OCI-LY1 (cell line): ENCODE data around the gene ATXN1.

Experiments used
- H2AFZ ChIP-seq: fragments of 200-600 bp; sonication (generic), shearing (Covaris generic); 2 replicates; pipeline ENCODE4 v1.6.0; 2014; ENCODE audit warnings: antibody characterized with exemption, mild to moderate bottlenecking, low read length
- H3F3A ChIP-seq: fragments of 200-600 bp; sonication (generic), shearing (Covaris generic); 2 replicates; pipeline ENCODE4 v1.6.0; 2014; ENCODE audit warnings: mild to moderate bottlenecking, antibody characterized with exemption, low read length, moderate library complexity; ENCODE audit not compliant: insufficient read depth
- H3K27ac ChIP-seq: fragments of 200-600 bp; sonication (generic); 2 replicates; pipeline ENCODE4 v1.5.1; 2014; ENCODE audit warnings: low read length, mixed run types, mild to moderate bottlenecking, low read depth; ENCODE audit not compliant: poor library complexity, severe bottlenecking
- H3K27me3 ChIP-seq: fragments of 200-600 bp; sonication (generic); 2 replicates; pipeline ENCODE4 v1.6.0; 2014; ENCODE audit warnings: antibody characterized with exemption, mild to moderate bottlenecking, low read length, moderate library complexity; ENCODE audit not compliant: insufficient read depth
- H3K36me3 ChIP-seq: fragments of 200-600 bp; sonication (generic); 2 replicates; pipeline ENCODE4 v1.6.1; 2014; ENCODE audit warnings: mild to moderate bottlenecking, antibody characterized with exemption, low read length, moderate library complexity, mixed read lengths; ENCODE audit not compliant: insufficient read depth
- H3K4me1 ChIP-seq: fragments of 200-600 bp; sonication (generic); 2 replicates; pipeline ENCODE4 v1.5.1; 2014; ENCODE audit warnings: mild to moderate bottlenecking, low read length, moderate library complexity; ENCODE audit not compliant: insufficient read depth, severe bottlenecking
- H3K4me2 ChIP-seq: fragments of 200-600 bp; sonication (generic), shearing (Covaris generic); 2 replicates; pipeline ENCODE4 v1.6.1; 2014; ENCODE audit warnings: low read length
- H3K4me3 ChIP-seq: fragments of 200-600 bp; sonication (generic); 2 replicates; pipeline ENCODE4 v1.5.1; 2014; ENCODE audit warnings: low read length, low read depth, mild to moderate bottlenecking, mixed read lengths; ENCODE audit not compliant: poor library complexity, severe bottlenecking
- H3K79me2 ChIP-seq: fragments of 200-600 bp; shearing (Covaris generic); 2 replicates; pipeline ENCODE4 v1.6.1; 2016; ENCODE audit warnings: mixed run types, low read length, mixed read lengths; ENCODE audit not compliant: insufficient read depth
- H3K9ac ChIP-seq: fragments of 200-600 bp; sonication (generic), shearing (Covaris generic); 2 replicates; pipeline ENCODE4 v1.6.1; 2014; ENCODE audit warnings: mild to moderate bottlenecking, low read length, mixed read lengths
- H3K9me2 ChIP-seq: fragments of 200-600 bp; sonication (generic), shearing (Covaris generic); 2 replicates; pipeline ENCODE4 v1.6.1; 2014; ENCODE audit warnings: low read depth, mild to moderate bottlenecking, low read length, mixed read lengths
- H3K9me3 ChIP-seq: fragments of 200-600 bp; shearing (Covaris generic); 2 replicates; pipeline ENCODE4 v1.6.1; 2014; ENCODE audit warnings: low read length, mixed read lengths
- H4K20me1 ChIP-seq: fragments of 200-600 bp; sonication (generic), shearing (Covaris generic); 2 replicates; pipeline ENCODE4 v1.6.0; 2016; ENCODE audit warnings: mild to moderate bottlenecking, low read length; ENCODE audit not compliant: insufficient read depth
- CTCF ChIP-seq: fragments of 200-600 bp; sonication (generic), shearing (Covaris generic); IDR thresholded peaks from 2 replicates; pipeline ENCODE4 v1.5.1; 2017; ENCODE audit warnings: mild to moderate bottlenecking, antibody characterized with exemption, low read length, moderate library complexity, mixed read lengths
- EZH2 ChIP-seq: fragments of 200-600 bp; sonication (generic), shearing (Covaris generic); IDR thresholded peaks from 2 replicates; pipeline ENCODE4 v1.8.0; 2017; ENCODE audit warnings: borderline replicate concordance, mixed run types, mild to moderate bottlenecking, antibody characterized with exemption, low read length, moderate library complexity, mixed read lengths

The ATXN1 gene

GRCh38 chr6:16730738-16731477 lies 30.4 kb downstream of the ATXN1 start:
- no peaks in the 10 kb centered on the region for H4K20me1 ChIP-seq
- H3K9me3 ChIP-seq = no peaks in the 10 kb centered on the region
- no peaks in the 10 kb centered on the region for H3F3A ChIP-seq
- no peaks in the 10 kb centered on the region for H3K4me1 ChIP-seq
- H2AFZ ChIP-seq = no peak overlapping the region
- H3K27ac ChIP-seq = no peak overlapping the region
- H3K4me3 ChIP-seq = no peak overlapping the region
- no peaks in the 10 kb centered on the region for H3K79me2 ChIP-seq
- H3K36me3 ChIP-seq = no peaks in the 10 kb centered on the region
- H3K9me2 ChIP-seq = no peaks in the 10 kb centered on the region
- H3K9ac ChIP-seq = no peak overlapping the region
- H3K27me3 ChIP-seq = no peaks in the 10 kb centered on the region
- no peak for TF ChIP-seq CTCF
- H3K4me2 ChIP-seq = no peak overlapping the region

GRCh38 chr6:16729744-16730143 lies 31.5 kb downstream of the ATXN1 start:
- H3K27me3 ChIP-seq = no peaks in the 10 kb centered on the region
- no peaks in the 10 kb centered on the region for H3F3A ChIP-seq
- H3K9me3 ChIP-seq = no peaks in the 10 kb centered on the region
- H3K36me3 ChIP-seq = no peaks in the 10 kb centered on the region
- H3K27ac ChIP-seq = no peak overlapping the region
- no peak overlapping the region for H3K4me2 ChIP-seq
- H3K79me2 ChIP-seq = no peaks in the 10 kb centered on the region
- H3K4me1 ChIP-seq = no peaks in the 10 kb centered on the region
- no peaks in the 10 kb centered on the region for H4K20me1 ChIP-seq
- TF ChIP-seq EZH2 (no peak), CTCF (no peak)
- no peaks in the 10 kb centered on the region for H3K9me2 ChIP-seq
- H3K9ac ChIP-seq = no peak overlapping the region
- H2AFZ ChIP-seq = no peak overlapping the region
- H3K4me3 ChIP-seq = no peak overlapping the region

GRCh38 chr6:16729183-16729691 lies 32.0 kb downstream of the ATXN1 start:
- H2AFZ ChIP-seq = no peak overlapping the region
- no peak overlapping the region for H3K27ac ChIP-seq
- H3F3A ChIP-seq = no peaks in the 10 kb centered on the region
- H3K4me1 ChIP-seq = no peaks in the 10 kb centered on the region
- no peaks in the 10 kb centered on the region for H3K79me2 ChIP-seq
- no peak overlapping the region for H3K4me2 ChIP-seq
- H3K27me3 ChIP-seq = no peaks in the 10 kb centered on the region
- no peaks in the 10 kb centered on the region for H3K9me3 ChIP-seq
- no peaks in the 10 kb centered on the region for H3K36me3 ChIP-seq
- H4K20me1 ChIP-seq = no peaks in the 10 kb centered on the region
- TF ChIP-seq CTCF (no peak), EZH2 (no peak)
- no peaks in the 10 kb centered on the region for H3K9me2 ChIP-seq
- no peak overlapping the region for H3K4me3 ChIP-seq
- no peak overlapping the region for H3K9ac ChIP-seq
